ENCODE results near the gene SIK3.

SIK3 gene

GRCh38 chr11:116874251-116874650, 224.0 kb downstream of the SIK3 start:
- H3K4me1 ChIP-seq (ENCODE audit: control insufficient read depth, insufficient read depth, low read length) = no peaks in the 10 kb centered on the region
- no peak overlapping the region for H3K4me3 ChIP-seq (ENCODE audit: low read depth, low read length)
- no peak overlapping the region for H3K27ac ChIP-seq (ENCODE audit: low read depth, low read length)
- no peaks in the 10 kb centered on the region for H3K9me3 ChIP-seq (ENCODE audit: control insufficient read depth, insufficient read depth, low read depth, low read length)
- no peak overlapping the region for H3K9ac ChIP-seq (ENCODE audit: low read length)
- peaks cover 62% of the 10 kb centered on the region for H3K36me3 ChIP-seq (ENCODE audit: control insufficient read depth, insufficient read depth, low read length)
- no peaks in the 10 kb centered on the region for H3K27me3 ChIP-seq (ENCODE audit: control insufficient read depth, insufficient read depth, low read length)

- no peaks in the 10 kb centered on the region for H3K27me3 ChIP-seq (ENCODE audit: control insufficient read depth, insufficient read depth, low read length)
- H3K36me3 ChIP-seq (ENCODE audit: control insufficient read depth, insufficient read depth, low read length) = peaks cover 70% of the 10 kb centered on the region
- H3K9ac ChIP-seq (ENCODE audit: low read length) = no peak overlapping the region
- no peaks in the 10 kb centered on the region for H3K9me3 ChIP-seq (ENCODE audit: control insufficient read depth, insufficient read depth, low read depth, low read length)
- no peak overlapping the region for H3K4me3 ChIP-seq (ENCODE audit: low read depth, low read length)
- no peaks in the 10 kb centered on the region for H3K4me1 ChIP-seq (ENCODE audit: control insufficient read depth, insufficient read depth, low read length)
- H3K27ac ChIP-seq (ENCODE audit: low read depth, low read length) = no peak overlapping the region
Observed at GRCh38 chr11:116873381-116873780, 224.8 kb downstream of the SIK3 start.

- H3K27me3 ChIP-seq (ENCODE audit: control insufficient read depth, insufficient read depth, low read length) = no peaks in the 10 kb centered on the region
- H3K4me3 ChIP-seq (ENCODE audit: low read depth, low read length) = no peak overlapping the region
- H3K36me3 ChIP-seq (ENCODE audit: control insufficient read depth, insufficient read depth, low read length) = peaks cover 89% of the 10 kb centered on the region
- H3K4me1 ChIP-seq (ENCODE audit: control insufficient read depth, insufficient read depth, low read length) = no peaks in the 10 kb centered on the region
- H3K9ac ChIP-seq (ENCODE audit: low read length) = no peak overlapping the region
- no peaks in the 10 kb centered on the region for H3K9me3 ChIP-seq (ENCODE audit: control insufficient read depth, insufficient read depth, low read depth, low read length)
- no peak overlapping the region for H3K27ac ChIP-seq (ENCODE audit: low read depth, low read length)
Observed at GRCh38 chr11:116871248-116871647, 227.0 kb downstream of the SIK3 start.

GRCh38 chr11:116870054-116870453, 228.2 kb downstream of the SIK3 start:
- no peaks in the 10 kb centered on the region for H3K9me3 ChIP-seq (ENCODE audit: control insufficient read depth, insufficient read depth, low read depth, low read length)
- no peaks in the 10 kb centered on the region for H3K27me3 ChIP-seq (ENCODE audit: control insufficient read depth, insufficient read depth, low read length)
- peaks cover 89% of the 10 kb centered on the region for H3K36me3 ChIP-seq (ENCODE audit: control insufficient read depth, insufficient read depth, low read length)
- no peak overlapping the region for H3K4me3 ChIP-seq (ENCODE audit: low read depth, low read length)
- H3K9ac ChIP-seq (ENCODE audit: low read length) = no peak overlapping the region
- H3K4me1 ChIP-seq (ENCODE audit: control insufficient read depth, insufficient read depth, low read length) = no peaks in the 10 kb centered on the region
- H3K27ac ChIP-seq (ENCODE audit: low read depth, low read length) = no peak overlapping the region

- H3K27ac ChIP-seq (ENCODE audit: low read depth, low read length) = no peak overlapping the region
- no peaks in the 10 kb centered on the region for H3K9me3 ChIP-seq (ENCODE audit: control insufficient read depth, insufficient read depth, low read depth, low read length)
- no peaks in the 10 kb centered on the region for H3K27me3 ChIP-seq (ENCODE audit: control insufficient read depth, insufficient read depth, low read length)
- no peak overlapping the region for H3K4me3 ChIP-seq (ENCODE audit: low read depth, low read length)
- no peak overlapping the region for H3K9ac ChIP-seq (ENCODE audit: low read length)
- H3K36me3 ChIP-seq (ENCODE audit: control insufficient read depth, insufficient read depth, low read length) = peaks cover 89% of the 10 kb centered on the region
- H3K4me1 ChIP-seq (ENCODE audit: control insufficient read depth, insufficient read depth, low read length) = no peaks in the 10 kb centered on the region
Observed at GRCh38 chr11:116869610-116870009, 228.6 kb downstream of the SIK3 start.

- Histone ChIP-seq H3K4me1 (ENCODE audit: control insufficient read depth, insufficient read depth, low read length) (no peaks in the 10 kb centered on the region), H3K36me3 (ENCODE audit: control insufficient read depth, insufficient read depth, low read length) (peaks cover 92% of the 10 kb centered on the region), H3K9ac (ENCODE audit: low read length) (no peak overlapping the region)
Observed at GRCh38 chr11:116868066-116868465, 230.2 kb downstream of the SIK3 start.

GRCh38 chr11:116867619-116868018, 230.6 kb downstream of the SIK3 start:
- Histone ChIP-seq H3K27me3 (ENCODE audit: control insufficient read depth, insufficient read depth, low read length) (no peaks in the 10 kb centered on the region), H3K27ac (ENCODE audit: low read depth, low read length) (no peak overlapping the region), H3K9me3 (ENCODE audit: control insufficient read depth, insufficient read depth, low read depth, low read length) (no peaks in the 10 kb centered on the region), H3K4me3 (ENCODE audit: low read depth, low read length) (no peak overlapping the region), H3K9ac (ENCODE audit: low read length) (no peak overlapping the region), H3K4me1 (ENCODE audit: control insufficient read depth, insufficient read depth, low read length) (no peaks in the 10 kb centered on the region), H3K36me3 (ENCODE audit: control insufficient read depth, insufficient read depth, low read length) (peaks cover 90% of the 10 kb centered on the region)

More at GRCh38 chr11:116868066-116868465, 230.2 kb downstream of the SIK3 start:
- H3K4me3 ChIP-seq (ENCODE audit: low read depth, low read length) = no peak overlapping the region
- H3K27me3 ChIP-seq (ENCODE audit: control insufficient read depth, insufficient read depth, low read length) = no peaks in the 10 kb centered on the region
- H3K27ac ChIP-seq (ENCODE audit: low read depth, low read length) = no peak overlapping the region
- no peaks in the 10 kb centered on the region for H3K9me3 ChIP-seq (ENCODE audit: control insufficient read depth, insufficient read depth, low read depth, low read length)

GRCh38 chr11:116866804-116867455, 231.3 kb downstream of the SIK3 start:
- H3K9ac ChIP-seq (ENCODE audit: low read length) = no peak overlapping the region
- no peaks in the 10 kb centered on the region for H3K9me3 ChIP-seq (ENCODE audit: control insufficient read depth, insufficient read depth, low read depth, low read length)
- no peaks in the 10 kb centered on the region for H3K4me1 ChIP-seq (ENCODE audit: control insufficient read depth, insufficient read depth, low read length)
- no peaks in the 10 kb centered on the region for H3K27me3 ChIP-seq (ENCODE audit: control insufficient read depth, insufficient read depth, low read length)
- peaks cover 91% of the 10 kb centered on the region for H3K36me3 ChIP-seq (ENCODE audit: control insufficient read depth, insufficient read depth, low read length)
- no peak overlapping the region for H3K27ac ChIP-seq (ENCODE audit: low read depth, low read length)
- no peak overlapping the region for H3K4me3 ChIP-seq (ENCODE audit: low read depth, low read length)

- Histone ChIP-seq H3K27ac (ENCODE audit: low read depth, low read length) (no peak overlapping the region), H3K4me1 (ENCODE audit: control insufficient read depth, insufficient read depth, low read length) (no peaks in the 10 kb centered on the region), H3K36me3 (ENCODE audit: control insufficient read depth, insufficient read depth, low read length) (peaks cover 91% of the 10 kb centered on the region), H3K27me3 (ENCODE audit: control insufficient read depth, insufficient read depth, low read length) (no peaks in the 10 kb centered on the region), H3K9me3 (ENCODE audit: control insufficient read depth, insufficient read depth, low read depth, low read length) (no peaks in the 10 kb centered on the region), H3K9ac (ENCODE audit: low read length) (no peak overlapping the region), H3K4me3 (ENCODE audit: low read depth, low read length) (no peak overlapping the region)
Observed at GRCh38 chr11:116865696-116866095, 232.5 kb downstream of the SIK3 start.

- H3K4me3 ChIP-seq (ENCODE audit: low read depth, low read length) = no peak overlapping the region
- H3K36me3 ChIP-seq (ENCODE audit: control insufficient read depth, insufficient read depth, low read length) = peaks cover 88% of the 10 kb centered on the region
- H3K9me3 ChIP-seq (ENCODE audit: control insufficient read depth, insufficient read depth, low read depth, low read length) = no peaks in the 10 kb centered on the region
- H3K27ac ChIP-seq (ENCODE audit: low read depth, low read length) = no peak overlapping the region
- H3K9ac ChIP-seq (ENCODE audit: low read length) = no peak overlapping the region
- H3K4me1 ChIP-seq (ENCODE audit: control insufficient read depth, insufficient read depth, low read length) = no peaks in the 10 kb centered on the region
- no peaks in the 10 kb centered on the region for H3K27me3 ChIP-seq (ENCODE audit: control insufficient read depth, insufficient read depth, low read length)
Observed at GRCh38 chr11:116864531-116864930, 233.7 kb downstream of the SIK3 start.

GRCh38 chr11:116862951-116863350, 235.3 kb downstream of the SIK3 start:
- peaks cover 88% of the 10 kb centered on the region for H3K36me3 ChIP-seq (ENCODE audit: control insufficient read depth, insufficient read depth, low read length)
- no peaks in the 10 kb centered on the region for H3K4me1 ChIP-seq (ENCODE audit: control insufficient read depth, insufficient read depth, low read length)
- no peak overlapping the region for H3K9ac ChIP-seq (ENCODE audit: low read length)
- no peaks in the 10 kb centered on the region for H3K9me3 ChIP-seq (ENCODE audit: control insufficient read depth, insufficient read depth, low read depth, low read length)
- no peak overlapping the region for H3K27ac ChIP-seq (ENCODE audit: low read depth, low read length)
- H3K4me3 ChIP-seq (ENCODE audit: low read depth, low read length) = no peak overlapping the region
- no peaks in the 10 kb centered on the region for H3K27me3 ChIP-seq (ENCODE audit: control insufficient read depth, insufficient read depth, low read length)
